Ishikawa (cell line): ENCODE results near the gene TGFBR3L.

Experiments used
- CEBPB ChIP-seq: IDR thresholded peaks from 2 replicates; pipeline ENCODE4 v1.6.1; 2012
- CREB1 ChIP-seq: IDR thresholded peaks from 2 replicates; pipeline ENCODE4 v1.6.1; 2012; ENCODE audit warnings: low read depth
- EGR1 ChIP-seq: IDR thresholded peaks from 2 replicates; pipeline ENCODE4 v1.6.1; 2012
- EP300 ChIP-seq: IDR thresholded peaks from 2 replicates; pipeline ENCODE4 v1.6.1; 2012; ENCODE audit warnings: borderline replicate concordance
- FOXM1 ChIP-seq: IDR thresholded peaks from 2 replicates; pipeline ENCODE4 v1.6.1; 2012; ENCODE audit warnings: low read depth, borderline replicate concordance
- MAX ChIP-seq: IDR thresholded peaks from 2 replicates; pipeline ENCODE4 v1.6.1; 2012
- NFIC ChIP-seq: IDR thresholded peaks from 2 replicates; pipeline ENCODE4 v1.6.1; 2012
- RAD21 ChIP-seq: IDR thresholded peaks from 2 replicates; pipeline ENCODE4 v1.6.1; 2012; ENCODE audit warnings: low read depth
- REST ChIP-seq: IDR thresholded peaks from 2 replicates; pipeline ENCODE4 v1.6.1; 2012; ENCODE audit warnings: low read depth, mild to moderate bottlenecking
- TAF1 ChIP-seq: IDR thresholded peaks from 2 replicates; pipeline ENCODE4 v1.6.1; 2012; ENCODE audit warnings: low read depth, mild to moderate bottlenecking
- TCF12 ChIP-seq: IDR thresholded peaks from 2 replicates; pipeline ENCODE4 v1.6.1; 2012; ENCODE audit warnings: low read depth
- TEAD4 ChIP-seq: IDR thresholded peaks from 2 replicates; pipeline ENCODE4 v1.6.1; 2012
- USF1 ChIP-seq: IDR thresholded peaks from 2 replicates; pipeline ENCODE4 v1.6.1; 2012
- YY1 ChIP-seq: IDR thresholded peaks from 2 replicates; pipeline ENCODE4 v1.6.1; 2012; ENCODE audit warnings: low read depth
- ZBTB7A ChIP-seq: IDR thresholded peaks from 2 replicates; pipeline ENCODE4 v1.6.1; 2012; ENCODE audit warnings: low read depth

The TGFBR3L gene

GRCh38 chr19:7963566-7963965 is 48.9 kb downstream of the TGFBR3L start:
- no peak for TF ChIP-seq TCF12
- no peak for TF ChIP-seq CREB1
- TF ChIP-seq ZBTB7A, result no peak
- TF ChIP-seq CEBPB, result no peak
- no peak for TF ChIP-seq TEAD4
- no peak for TF ChIP-seq NFIC
- TF ChIP-seq MAX, result no peak
- no peak for TF ChIP-seq FOXM1
- no peak for TF ChIP-seq USF1
- TF ChIP-seq RAD21, result no peak
- no peak for TF ChIP-seq TAF1
- TF ChIP-seq EGR1, result no peak
- no peak for TF ChIP-seq EP300
- no peak for TF ChIP-seq REST
- TF ChIP-seq YY1, result no peak

- TF ChIP-seq CREB1 (no peak), TEAD4 (no peak), RAD21 (no peak), EP300 (no peak), REST (no peak), NFIC (no peak), FOXM1 (no peak), EGR1 (no peak), MAX (no peak), ZBTB7A (no peak), CEBPB (no peak), YY1 (no peak), TAF1 (no peak; the same call in 1 of the 2 replicates), USF1 (no peak), TCF12 (no peak)
These were observed 50.7 kb downstream of the TGFBR3L start for GRCh38 chr19:7965259-7965841.

- no peak for TF ChIP-seq EGR1
- TF ChIP-seq NFIC, result no peak
- TF ChIP-seq REST, result no peak
- TF ChIP-seq TEAD4, result no peak
- TF ChIP-seq EP300, result no peak
- no peak for TF ChIP-seq RAD21
- TF ChIP-seq YY1, result no peak
- no peak for TF ChIP-seq USF1
- no peak for TF ChIP-seq MAX
- no peak for TF ChIP-seq CREB1
- no peak for TF ChIP-seq FOXM1
- TF ChIP-seq TAF1, result no peak
- no peak for TF ChIP-seq ZBTB7A
- TF ChIP-seq CEBPB, result no peak
- TF ChIP-seq TCF12, result no peak
These were observed 51.5 kb downstream of the TGFBR3L start for GRCh38 chr19:7965921-7966665.
